Lung (tissue), 12 donors: Measurements from ENCODE around the gene CDK2. TPM values are rescaled to one million over a fixed set of nuclear protein-coding genes. Genes with fewer than 3 reads are reported as not detected.
A peak's percentile ranks its signal among the peaks of the same experiment; 100 is the strongest.

Source experiments
- ATAC-seq: fragments of 200-7000 bp; cut with Tn5 transposase; one replicate; pipeline ENCODE4 v1.9.1; 2020; ENCODE audit warnings: moderate number of reproducible peaks; ENCODE audit not compliant: insufficient read depth, low FRiP score
- DNase-seq, 3 donors: peaks; one replicate each; pipeline ENCODE4 v3.0.0-alpha.2; 2013 to 2017
- H3K27ac ChIP-seq, 2 donors: one replicate each; pipeline ENCODE4 v1.5.1; 2013; ENCODE audit warnings: mild to moderate bottlenecking in 2 of 2, moderate library complexity in 2 of 2, control low read depth in 1 of 2, inconsistent platforms in 1 of 2, low read depth in 1 of 2, low read length in 1 of 2
- H3K27me3 ChIP-seq, 3 donors: one replicate each; pipeline ENCODE4 v1.5.1; 2013; ENCODE audit warnings: low read length in 2 of 3; ENCODE audit not compliant: control insufficient read depth in 3 of 3, insufficient read depth in 3 of 3
- H3K36me3 ChIP-seq, 4 donors: one replicate each; pipeline ENCODE4 v1.5.1; 2013; ENCODE audit warnings: low read length in 4 of 4, mild to moderate bottlenecking in 1 of 4, moderate library complexity in 1 of 4; ENCODE audit not compliant: control insufficient read depth in 4 of 4, insufficient read depth in 4 of 4
- H3K4me1 ChIP-seq, 5 donors: one replicate each; pipeline ENCODE4 v1.5.1; 2013; ENCODE audit warnings: low read length in 5 of 5, mild to moderate bottlenecking in 2 of 5, moderate library complexity in 1 of 5; ENCODE audit not compliant: control insufficient read depth in 5 of 5, insufficient read depth in 5 of 5
- H3K4me3 ChIP-seq: one replicate; pipeline ENCODE4 v1.5.1; 2013; ENCODE audit warnings: mild to moderate bottlenecking, control low read depth, moderate library complexity
- H3K9ac ChIP-seq, 2 donors: one replicate each; pipeline ENCODE4 v1.5.1; 2013; ENCODE audit warnings: low read length in 2 of 2, control low read depth in 1 of 2; ENCODE audit not compliant: insufficient read depth in 1 of 2
- H3K9me3 ChIP-seq, 4 donors: one replicate each; pipeline ENCODE4 v1.5.1; 2013; ENCODE audit warnings: low read length in 3 of 4, mild to moderate bottlenecking in 1 of 4, moderate library complexity in 1 of 4; ENCODE audit not compliant: control insufficient read depth in 4 of 4, insufficient read depth in 3 of 4
- CTCF ChIP-seq: IDR thresholded peaks from 2 replicates; pipeline ENCODE4 v1.5.1; 2012; ENCODE audit warnings: mild to moderate bottlenecking; ENCODE audit errors: control extremely low read depth, extremely low read depth
- WGBS, 2 donors: extraction: QIAGEN DNeasy Blood & Tissue Kit; methylation state at CpG; one replicate each; pipeline ENCODE4 v1.1.7; 2013; 5-methylcytosine and 5-hydroxymethylcytosine counted together
- polyA plus RNA-seq, 2 donors: library from polyadenylated mRNA; stranded (reverse); fragments of 200-250 nt; gene quantifications; one replicate each; pipeline ENCODE4 v1.2.1, GENCODE V29; 2013
- total RNA-seq, 2 donors: library from RNA; depleted of rRNA in 1 of 2; stranded (reverse); fragments of >200 nt in 1 of 2; gene quantifications; one replicate each; pipeline ENCODE4 v1.2.1, GENCODE V29; 2014 to 2021
- donor health status: control.
- donor health status: control.
- donor health status: Bipolar disorder and iron deficiency.
- donor health status: healthy.
- donor health status: DM: yes; HTN: yes; CAD: no.

The CDK2 gene
- total and polyA plus RNA-seq, 4 donors = 13.0 to 28.0 (median 26.5) TPM

GRCh38 chr12:56020423-56021184 is 54.0 kb downstream of the CDK2 start, which contains the start of gene IKZF4:
Gene IKZF4 (plus strand): TSS chr12:56021043. CDS start chr12:56021494, 451 bp downstream.
- H3K9ac ChIP-seq = peak within 1 kb of the TSS; percentile 34 to 81
- DNase-seq (peak; percentile 90 to 95 (median 91)), ATAC-seq (peak; percentile 17)
- H3K9me3 ChIP-seq = no peaks in the 10 kb centered on the region
- WGBS, 2 donors = 16 to 27% methylated on average over 9 to 10 of the region's 10 CpGs
- no peaks in the 10 kb centered on the region for H3K27me3 ChIP-seq
- no peak for TF ChIP-seq CTCF
- peak within 1 kb of the TSS in 1 of 2 donors; percentile 73 for H3K27ac ChIP-seq
- H3K4me1 ChIP-seq = peaks cover 0 to 55% (median 3%) of the 10 kb centered on the region in 5 donors
- H3K36me3 ChIP-seq = peaks cover 0 to 15% (median under 1%) of the 10 kb centered on the region in 4 donors
- H3K4me3 ChIP-seq = no peak within 1 kb of the TSS

- Histone ChIP-seq H3K27me3 (no peaks in the 10 kb centered on the region), H3K36me3 (peaks cover 0 to 23% (median 5%) of the 10 kb centered on the region in 4 donors), H3K27ac (peak overlapping the region in 1 of 2 donors; percentile 73), H3K9ac (peak overlapping the region; percentile 34 to 81), H3K4me3 (no peak overlapping the region), H3K9me3 (no peaks in the 10 kb centered on the region), H3K4me1 (peaks cover 0 to 57% (median 3%) of the 10 kb centered on the region in 5 donors)
- peak in 2 of 3 donors; percentile 30 to 34 for DNase-seq
- 17 to 45% methylated on average over 2 of the region's 2 CpGs for WGBS, 2 donors
- TF ChIP-seq CTCF = no peak
- ATAC-seq = no peak
These were observed 55.4 kb downstream of the CDK2 start for GRCh38 chr12:56021889-56022497.

Other genes starting within 250 kb of the CDK2 start
- gene RDH5, start 246.4 kb upstream of the CDK2 start, total RNA-seq = 1 to 10 TPM; 4.4 to 5.4 TPM
- gene RDH5, start 246.4 kb upstream of the CDK2 start, polyA plus RNA-seq = 1 to 10 TPM; 3.1 to 3.4 TPM
- 1,000 to 10,000 TPM in 1 of 2 donors, 100 to 1,000 TPM in 1; 516 to 1,425 TPM for gene CD63, start 237.8 kb upstream of the CDK2 start, total RNA-seq
- gene CD63, start 237.8 kb upstream of the CDK2 start, polyA plus RNA-seq = 1,000 to 10,000 TPM; 1,829 to 2,824 TPM
- gene GDF11, start 223.7 kb upstream of the CDK2 start, total RNA-seq = 1 to 10 TPM; 2.8 to 8.3 TPM
- 1 to 10 TPM in 1 of 2 donors, under 1 TPM in 1; 0.93 to 3.5 TPM for gene GDF11, start 223.7 kb upstream of the CDK2 start, polyA plus RNA-seq
- 10 to 100 TPM; 51.9 to 76.7 TPM for gene SARNP, start 149.1 kb upstream of the CDK2 start, total RNA-seq
- gene SARNP, start 149.1 kb upstream of the CDK2 start, polyA plus RNA-seq = 100 to 1,000 TPM in 1 of 2 donors, 10 to 100 TPM in 1; 87.7 to 102 TPM
- 10 to 100 TPM; 22.4 to 69.2 TPM for gene ORMDL2, start 148.8 kb upstream of the CDK2 start, total RNA-seq
- gene ORMDL2, start 148.8 kb upstream of the CDK2 start, polyA plus RNA-seq = 10 to 100 TPM; 94.6 to 98.1 TPM
- 10 to 100 TPM; 24.9 to 33.0 TPM for gene DNAJC14, start 137.2 kb upstream of the CDK2 start, total RNA-seq
- 10 to 100 TPM; 15.8 to 30.7 TPM for gene DNAJC14, start 137.2 kb upstream of the CDK2 start, polyA plus RNA-seq
- gene MMP19, start 123.9 kb upstream of the CDK2 start, total RNA-seq = 10 to 100 TPM in 1 of 2 donors, 1 to 10 TPM in 1; 9.6 to 53.9 TPM
- gene MMP19, start 123.9 kb upstream of the CDK2 start, polyA plus RNA-seq = 10 to 100 TPM in 1 of 2 donors, 1 to 10 TPM in 1; 9.3 to 92.1 TPM
- gene PYM1, start 38.9 kb upstream of the CDK2 start, total RNA-seq = 10 to 100 TPM; 32.0 to 32.3 TPM
- gene PYM1, start 38.9 kb upstream of the CDK2 start, polyA plus RNA-seq = 10 to 100 TPM; 37.7 to 44.9 TPM
- 10 to 100 TPM; 33.7 to 41.1 TPM for gene DGKA, start 35.7 kb upstream of the CDK2 start, total RNA-seq
- gene DGKA, start 35.7 kb upstream of the CDK2 start, polyA plus RNA-seq = 10 to 100 TPM; 19.3 to 28.0 TPM
- gene PMEL, start 788 bp upstream of the CDK2 start, total RNA-seq = 1 to 10 TPM in 1 of 2 donors, under 1 TPM in 1; 0.43 to 1.7 TPM
- gene PMEL, start 788 bp upstream of the CDK2 start, polyA plus RNA-seq = 1 to 10 TPM; 1.0 to 1.1 TPM
- gene RAB5B, start 7.2 kb downstream of the CDK2 start, total RNA-seq = 100 to 1,000 TPM; 113 to 118 TPM
- 10 to 100 TPM; 64.5 to 70.0 TPM for gene RAB5B, start 7.2 kb downstream of the CDK2 start, polyA plus RNA-seq
- 10 to 100 TPM; 17.7 to 26.2 TPM for gene SUOX, start 30.4 kb downstream of the CDK2 start, total RNA-seq
- 10 to 100 TPM; 15.1 to 17.1 TPM for gene SUOX, start 30.4 kb downstream of the CDK2 start, polyA plus RNA-seq
- gene IKZF4, start 54.2 kb downstream of the CDK2 start, total RNA-seq = 10 to 100 TPM in 1 of 2 donors, 1 to 10 TPM in 1; 7.0 to 10.7 TPM
- 1 to 10 TPM; 3.3 to 3.5 TPM for gene IKZF4, start 54.2 kb downstream of the CDK2 start, polyA plus RNA-seq
- 10 to 100 TPM; 53.1 to 94.2 TPM for gene RPS26, start 75.1 kb downstream of the CDK2 start, total RNA-seq
- gene RPS26, start 75.1 kb downstream of the CDK2 start, polyA plus RNA-seq = 1,000 to 10,000 TPM; 1,088 to 1,477 TPM
- 100 to 1,000 TPM in 1 of 2 donors, 10 to 100 TPM in 1; 67.9 to 191 TPM for gene ERBB3, start 113.3 kb downstream of the CDK2 start, total RNA-seq
- gene ERBB3, start 113.3 kb downstream of the CDK2 start, polyA plus RNA-seq = 10 to 100 TPM; 31.4 to 52.3 TPM
- 10 to 100 TPM; 80.2 to 81.3 TPM for gene PA2G4, start 137.7 kb downstream of the CDK2 start, total RNA-seq
- gene PA2G4, start 137.7 kb downstream of the CDK2 start, polyA plus RNA-seq = 100 to 1,000 TPM in 1 of 2 donors, 10 to 100 TPM in 1; 97.6 to 137 TPM
- 1,000 to 10,000 TPM; 1,569 to 3,132 TPM for gene RPL41, start 149.8 kb downstream of the CDK2 start, total RNA-seq
- 1,000 to 10,000 TPM; 4,690 to 5,737 TPM for gene RPL41, start 149.8 kb downstream of the CDK2 start, polyA plus RNA-seq
- gene ZC3H10, start 151.4 kb downstream of the CDK2 start, total RNA-seq = 1 to 10 TPM; 2.5 to 7.9 TPM
- 1 to 10 TPM; 3.1 to 3.5 TPM for gene ZC3H10, start 151.4 kb downstream of the CDK2 start, polyA plus RNA-seq
- 100 to 1,000 TPM in 1 of 2 donors, 10 to 100 TPM in 1; 57.4 to 131 TPM for gene ESYT1, start 161.4 kb downstream of the CDK2 start, total RNA-seq
- 10 to 100 TPM; 23.5 to 71.0 TPM for gene ESYT1, start 161.4 kb downstream of the CDK2 start, polyA plus RNA-seq
- gene MYL6B, start 185.8 kb downstream of the CDK2 start, total RNA-seq = 10 to 100 TPM; 39.1 to 46.1 TPM
- 10 to 100 TPM; 20.7 to 40.3 TPM for gene MYL6B, start 185.8 kb downstream of the CDK2 start, polyA plus RNA-seq
- 1,000 to 10,000 TPM; 1,471 to 1,783 TPM for gene MYL6, start 191.5 kb downstream of the CDK2 start, total RNA-seq
- 1,000 to 10,000 TPM; 2,612 to 3,593 TPM for gene MYL6, start 191.5 kb downstream of the CDK2 start, polyA plus RNA-seq
- gene SMARCC2, start 222.7 kb downstream of the CDK2 start, total RNA-seq = 10 to 100 TPM; 66.5 to 97.5 TPM
- gene SMARCC2, start 222.7 kb downstream of the CDK2 start, polyA plus RNA-seq = 10 to 100 TPM; 23.9 to 29.0 TPM